C4-2B (cell line): ENCODE data around the gene PLSCR5.
A peak's percentile ranks its signal among the peaks of the same experiment; 100 is the strongest.

Experiments used
- H3K27ac ChIP-seq: fragments of 450-650 bp; 2 replicates; pipeline ENCODE4 v1.5.1; 2017
- CTCF ChIP-seq: fragments of 450-650 bp; conservative IDR thresholded peaks from 2 replicates; pipeline ENCODE4 v1.5.1; 2017; ENCODE audit warnings: mild to moderate bottlenecking
- ZFX ChIP-seq: fragments of 450-650 bp; IDR thresholded peaks from 2 replicates; pipeline ENCODE4 v1.6.1; 2017

The PLSCR5 gene

GRCh38 chr3:146605106-146605505 is at the start of gene PLSCR5:
TSS of gene PLSCR5 (minus strand) at chr3:146605346. CDS start at chr3:146605212, 134 bp downstream.
- TF ChIP-seq ZFX, result no peak
- TF ChIP-seq CTCF, result no peak
- no peak within 1 kb of the TSS for H3K27ac ChIP-seq

- H3K27ac ChIP-seq, result no peak overlapping the region
- no peak for TF ChIP-seq ZFX
- TF ChIP-seq CTCF, result no peak
Observed at GRCh38 chr3:146653978-146654377, 48.8 kb upstream of the PLSCR5 start.

GRCh38 chr3:146650691-146651442 is 45.7 kb upstream of the PLSCR5 start:
- H3K27ac ChIP-seq, result no peak overlapping the region
- TF ChIP-seq CTCF (no peak), ZFX (no peak)

GRCh38 chr3:146646261-146646660 is 41.1 kb upstream of the PLSCR5 start:
- no peak for TF ChIP-seq CTCF
- TF ChIP-seq ZFX, result no peak
- H3K27ac ChIP-seq, result no peak overlapping the region

GRCh38 chr3:146640955-146641867 is 36.1 kb upstream of the PLSCR5 start:
- no peak overlapping the region for H3K27ac ChIP-seq
- TF ChIP-seq ZFX (no peak), CTCF (peak; percentile 88)

- no peak for TF ChIP-seq CTCF
- TF ChIP-seq ZFX, result no peak
- no peak overlapping the region for H3K27ac ChIP-seq
Observed at GRCh38 chr3:146640361-146640760, 35.2 kb upstream of the PLSCR5 start.

- no peak for TF ChIP-seq ZFX
- TF ChIP-seq CTCF, result peak; percentile 76
- H3K27ac ChIP-seq, result no peak overlapping the region
Observed at GRCh38 chr3:146638718-146639117, 33.6 kb upstream of the PLSCR5 start.
